HG03442 (cell line): Measurements from ENCODE around the gene POLR2H.

ENCODE experiments used
- ATAC-seq: cut with Tn5 transposase; IDR thresholded peaks from one replicate; pipeline ENCODE4 v1.9.1; 2021; ENCODE audit warnings: mild to moderate bottlenecking, moderate library complexity; ENCODE audit not compliant: unreplicated experiment

POLR2H gene

GRCh38 chr3:184386047-184386806 is 24.7 kb downstream of the POLR2H start:
- ATAC-seq = no peak

- no peak for ATAC-seq
Observed at GRCh38 chr3:184387174-184387714, 25.7 kb downstream of the POLR2H start.

GRCh38 chr3:184388164-184388935 is 26.8 kb downstream of the POLR2H start:
- ATAC-seq = no peak

GRCh38 chr3:184388936-184389230 is 27.4 kb downstream of the POLR2H start:
- no peak for ATAC-seq

- ATAC-seq = no peak
Observed at GRCh38 chr3:184389384-184389783, 27.9 kb downstream of the POLR2H start.

GRCh38 chr3:184389935-184390528 is 28.5 kb downstream of the POLR2H start:
- ATAC-seq = no peak

GRCh38 chr3:184391266-184391665 is 29.8 kb downstream of the POLR2H start:
- no peak for ATAC-seq

- no peak for ATAC-seq
Observed at GRCh38 chr3:184395320-184395660, 33.8 kb downstream of the POLR2H start.

GRCh38 chr3:184399410-184399809 is 37.9 kb downstream of the POLR2H start:
- no peak for ATAC-seq

- ATAC-seq = no peak
Observed at GRCh38 chr3:184405075-184406030, 43.8 kb downstream of the POLR2H start.

GRCh38 chr3:184409331-184409926 is 47.9 kb downstream of the POLR2H start:
- no peak for ATAC-seq

GRCh38 chr3:184409946-184410500 is 48.5 kb downstream of the POLR2H start:
- no peak for ATAC-seq

GRCh38 chr3:184414418-184415202 is 53.1 kb downstream of the POLR2H start:
- no peak for ATAC-seq

GRCh38 chr3:184415203-184415490 is 53.6 kb downstream of the POLR2H start:
- no peak for ATAC-seq

- peak; percentile 88 for ATAC-seq
Observed at GRCh38 chr3:184417619-184418327, 56.3 kb downstream of the POLR2H start.
